Measurements from ENCODE around the gene BCAS1. TPM values are rescaled to one million over a fixed set of nuclear protein-coding genes. Genes with fewer than 3 reads are reported as not detected.

Gene BCAS1
- total RNA-seq, 1 experiment from 2014 or later, result 0.17 TPM

- intact Hi-C loops (cut with micrococcal nuclease), result no loop called here
- ChIA-PET POLR2A (no interaction called here), RAD21 (ENCODE audit: low non-redundant PET in 1 of 2, low total read pairs in 2 of 2, uncharacterized antibody in 2 of 2, unreplicated experiment in 2 of 2) (no interaction called here)
These were observed 105.7 kb downstream of the BCAS1 start for GRCh38 chr20:53964501-53965253.

More at GRCh38 chr20:53964501-53965253, 105.7 kb downstream of the BCAS1 start:
- Histone ChIP-seq H3K4me2 (ENCODE audit: low read length) (no peak overlapping the region), H3K9me2 (ENCODE audit: insufficient read depth) (no peaks in the 10 kb centered on the region), H3K27me3 (ENCODE audit: insufficient read depth, low read length) (peaks cover 4% of the 10 kb centered on the region; the same call in 1 of the 2 replicates), H3K27ac (ENCODE audit: low read depth, low read length) (no peak overlapping the region), H3K4me3 (replicated peaks in 1 of 2; ENCODE audit: low read depth in 1 of 2, low read length in 2 of 2) (no peak overlapping the region), H3K36me3 (ENCODE audit: control insufficient read depth in 1 of 2, insufficient read depth in 2 of 2, low read length in 2 of 2) (no peaks in the 10 kb centered on the region), H3K4me1 (ENCODE audit: control insufficient read depth in 1 of 2, insufficient read depth in 2 of 2, low read length in 2 of 2) (no peaks in the 10 kb centered on the region), H3K9ac (ENCODE audit: low read length) (no peak overlapping the region), H3K9me3 (ENCODE audit: control insufficient read depth in 1 of 2, insufficient read depth in 1 of 2, low read depth in 1 of 2, low read length in 2 of 2) (no peaks in the 10 kb centered on the region), H2AFZ (ENCODE audit: low read depth, low read length, poor library complexity, severe bottlenecking) (no peak overlapping the region), H3K79me2 (ENCODE audit: insufficient read depth, low read length) (no peaks in the 10 kb centered on the region), H4K20me1 (ENCODE audit: insufficient read depth) (no peaks in the 10 kb centered on the region)
- ATAC-seq (no peak), DNase-seq (ENCODE audit: low read depth, low spot score) (no peak)
- CTCF ChIA-PET, result no interaction called here
- TF ChIP-seq FOSL1 (IDR thresholded peaks at IDR 0.05; ENCODE audit: low read depth), result no peak
- TF ChIP-seq ZFX (IDR thresholded peaks at IDR 0.05), result no peak
- no peak for TF ChIP-seq RAD21 (IDR thresholded peaks at IDR 0.05; ENCODE audit: low read depth)
- no peak for TF ChIP-seq TCF7L2 (IDR thresholded peaks at IDR 0.05; ENCODE audit: borderline replicate concordance, extremely low read depth, insufficient read depth, insufficient read length)
- TF ChIP-seq EZH2 (IDR thresholded peaks at IDR 0.05), result no peak
- TF ChIP-seq CTCF (IDR thresholded peaks at IDR 0.05 in 2 of 3, conservative IDR thresholded peaks at IDR 0.05 in 1 of 3; ENCODE audit: borderline replicate concordance in 1 of 3, insufficient read depth in 1 of 3, low read depth in 2 of 3, low read length in 2 of 3), result no peak
- no peak for TF ChIP-seq JUND (IDR thresholded peaks at IDR 0.05)
- no peak for TF ChIP-seq YY1 (IDR thresholded peaks at IDR 0.05; ENCODE audit: extremely low read depth, insufficient replicate concordance, low read depth, low read length)
- TF ChIP-seq EGR1 (IDR thresholded peaks at IDR 0.05; ENCODE audit: low read depth), result no peak
- no peak for TF ChIP-seq SIN3A (IDR thresholded peaks at IDR 0.05; ENCODE audit: low read depth)
- TF ChIP-seq POLR2AphosphoS5 (IDR thresholded peaks at IDR 0.05; ENCODE audit: low read depth, low read length), result no peak
- TF ChIP-seq ZBTB33 (IDR thresholded peaks at IDR 0.05; ENCODE audit: extremely low read depth, insufficient replicate concordance, low read length), result no peak
- no peak for TF ChIP-seq ELF1 (IDR thresholded peaks at IDR 0.05; ENCODE audit: borderline replicate concordance, low read depth)
- TF ChIP-seq ATF3 (IDR thresholded peaks at IDR 0.05), result no peak
- no TSS peak for BruUV-seq (replicated peaks)
